Thyroid gland (tissue), 4 donors: Measurements from ENCODE around the gene GEN1. TPM values are rescaled to one million over a fixed set of nuclear protein-coding genes. Genes with fewer than 3 reads are reported as not detected.

ENCODE experiments used
- DNase-seq, 2 donors: peaks; one replicate each; pipeline ENCODE4 v3.0.0-alpha.2; 2019
- H3K27ac ChIP-seq, 3 donors: fragments of 200-600 bp; sonication (generic); 1 replicate in 2 of 3; 2 replicates in 1 of 3; pipeline ENCODE4 v1.5.1; 2016 to 2019; ENCODE audit warnings: mild to moderate bottlenecking in 1 of 3, moderate library complexity in 1 of 3
- H3K27me3 ChIP-seq: fragments of 200-600 bp; sonication (generic); one replicate; pipeline ENCODE4 v1.5.1; 2019
- H3K36me3 ChIP-seq, 2 donors: fragments of 200-600 bp; sonication (generic); one replicate each; pipeline ENCODE4 v1.5.1; 2016 to 2019
- H3K4me1 ChIP-seq, 2 donors: fragments of 200-600 bp; sonication (generic); one replicate each; pipeline ENCODE4 v1.5.1; 2017 to 2019
- H3K4me3 ChIP-seq, 3 donors: fragments of 200-600 bp; sonication (generic); replicated peaks in 1 of 3; 1 replicate in 2 of 3; 2 replicates in 1 of 3; pipeline ENCODE4 v1.5.1; 2016; ENCODE audit warnings: mild to moderate bottlenecking in 1 of 3
- H3K9me3 ChIP-seq: fragments of 200-600 bp; sonication (generic); one replicate; pipeline ENCODE4 v1.5.1; 2017
- POLR2A ChIP-seq, 2 donors: fragments of 450-650 bp; IDR thresholded peaks; one replicate each; pipeline ENCODE4 v1.6.1; 2017; ENCODE audit warnings: antibody characterized with exemption in 2 of 2, mild to moderate bottlenecking in 2 of 2, moderate library complexity in 1 of 2
- WGBS, 2 donors: methylation state at CpG; one replicate each; pipeline ENCODE4 v1.1.5; 2017; 5-methylcytosine and 5-hydroxymethylcytosine counted together
- intact Hi-C: fragments of 100-400 bp; cut with DNase I; formaldehyde crosslinking; loops from one replicate; pipeline ENCODE4 v1.15.1; 2023
- total RNA-seq, 4 donors: library from RNA; depleted of rRNA; stranded (reverse); fragments of >200 nt; gene quantifications; one replicate each; pipeline ENCODE4 v1.2.3, GENCODE V29; 2016
- TF ChIP-seq, protein P1 (sequence below), 6 experiments: fragments of 200-600 bp in 3 of 6; fragments of 450-650 bp in 3 of 6; sonication (generic) in 3 of 6; IDR thresholded peaks; one replicate each; pipeline ENCODE4 v1.5.1; 2016 to 2019; ENCODE audit warnings: antibody characterized with exemption in 6 of 6, mild to moderate bottlenecking in 2 of 6, inconsistent platforms in 1 of 6, moderate library complexity in 1 of 6

Gene GEN1
- total RNA-seq, 4 donors from 2014 or later = 4.4 to 15.9 (median 9.8) TPM

DNA sequence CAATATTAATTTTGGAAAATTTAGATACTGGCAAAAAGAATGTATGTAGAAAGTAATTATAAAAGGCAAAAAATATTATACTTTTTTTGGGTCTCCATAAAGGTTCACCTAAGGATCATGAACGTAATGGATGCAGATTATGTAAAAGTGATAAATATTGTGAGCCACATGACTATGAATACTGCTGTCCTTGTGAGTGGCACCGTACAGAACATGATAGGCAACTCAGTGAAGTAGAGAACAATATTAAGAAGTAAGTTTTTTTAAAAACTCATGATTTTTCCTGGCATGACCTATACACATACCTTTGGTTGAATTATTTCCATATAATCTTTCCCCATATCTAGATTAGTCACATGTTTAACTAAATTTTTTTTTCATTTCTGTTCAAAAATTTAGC, 18.6 kb downstream of the GEN1 start:
- no peak for DNase-seq
- no peaks in the 10 kb centered on the region for H3K9me3 ChIP-seq
- no peaks in the 10 kb centered on the region for H3K27me3 ChIP-seq
- intact Hi-C loops = no loop called here
- H3K27ac ChIP-seq = no peak overlapping the region
- TF ChIP-seq, protein P1, sequence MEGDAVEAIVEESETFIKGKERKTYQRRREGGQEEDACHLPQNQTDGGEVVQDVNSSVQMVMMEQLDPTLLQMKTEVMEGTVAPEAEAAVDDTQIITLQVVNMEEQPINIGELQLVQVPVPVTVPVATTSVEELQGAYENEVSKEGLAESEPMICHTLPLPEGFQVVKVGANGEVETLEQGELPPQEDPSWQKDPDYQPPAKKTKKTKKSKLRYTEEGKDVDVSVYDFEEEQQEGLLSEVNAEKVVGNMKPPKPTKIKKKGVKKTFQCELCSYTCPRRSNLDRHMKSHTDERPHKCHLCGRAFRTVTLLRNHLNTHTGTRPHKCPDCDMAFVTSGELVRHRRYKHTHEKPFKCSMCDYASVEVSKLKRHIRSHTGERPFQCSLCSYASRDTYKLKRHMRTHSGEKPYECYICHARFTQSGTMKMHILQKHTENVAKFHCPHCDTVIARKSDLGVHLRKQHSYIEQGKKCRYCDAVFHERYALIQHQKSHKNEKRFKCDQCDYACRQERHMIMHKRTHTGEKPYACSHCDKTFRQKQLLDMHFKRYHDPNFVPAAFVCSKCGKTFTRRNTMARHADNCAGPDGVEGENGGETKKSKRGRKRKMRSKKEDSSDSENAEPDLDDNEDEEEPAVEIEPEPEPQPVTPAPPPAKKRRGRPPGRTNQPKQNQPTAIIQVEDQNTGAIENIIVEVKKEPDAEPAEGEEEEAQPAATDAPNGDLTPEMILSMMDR (IDR thresholded peaks at IDR 0.05) = no peak
- TF ChIP-seq POLR2A (IDR thresholded peaks at IDR 0.05) = no peak
- 92 to 93% methylated on average over 2 of the region's 2 CpGs for WGBS, 2 donors
- no peaks in the 10 kb centered on the region for H3K4me1 ChIP-seq
- peaks cover 0 to 2% of the 10 kb centered on the region in 2 donors for H3K36me3 ChIP-seq
- no peak overlapping the region for H3K4me3 ChIP-seq

DNA sequence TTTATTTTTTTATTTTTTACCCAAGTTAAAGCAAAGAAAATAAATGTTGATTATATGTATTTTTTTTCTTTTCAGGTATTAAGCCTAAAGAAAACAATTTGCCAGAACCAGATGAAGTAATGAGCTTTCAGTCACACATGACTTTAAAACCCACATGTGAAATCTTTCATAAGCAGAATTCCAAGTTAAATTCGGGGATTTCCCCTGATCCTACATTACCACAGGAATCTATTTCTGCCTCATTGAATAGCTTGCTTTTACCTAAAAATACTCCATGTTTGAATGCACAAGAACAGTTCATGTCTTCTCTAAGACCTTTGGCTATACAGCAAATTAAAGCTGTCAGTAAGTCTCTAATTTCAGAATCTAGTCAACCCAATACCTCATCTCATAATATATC, 26.6 kb downstream of the GEN1 start:
- H3K9me3 ChIP-seq = no peaks in the 10 kb centered on the region
- no peaks in the 10 kb centered on the region for H3K36me3 ChIP-seq
- intact Hi-C loops = no loop called here
- H3K27me3 ChIP-seq = no peaks in the 10 kb centered on the region
- 88% methylated on average over 1 of the region's 1 CpG for WGBS, 2 donors
- no peak overlapping the region for H3K27ac ChIP-seq
- H3K4me3 ChIP-seq = no peak overlapping the region
- DNase-seq = no peak
- no peak for TF ChIP-seq POLR2A (IDR thresholded peaks at IDR 0.05)
- TF ChIP-seq, protein P1 (IDR thresholded peaks at IDR 0.05) = no peak
- H3K4me1 ChIP-seq = no peaks in the 10 kb centered on the region

DNA sequence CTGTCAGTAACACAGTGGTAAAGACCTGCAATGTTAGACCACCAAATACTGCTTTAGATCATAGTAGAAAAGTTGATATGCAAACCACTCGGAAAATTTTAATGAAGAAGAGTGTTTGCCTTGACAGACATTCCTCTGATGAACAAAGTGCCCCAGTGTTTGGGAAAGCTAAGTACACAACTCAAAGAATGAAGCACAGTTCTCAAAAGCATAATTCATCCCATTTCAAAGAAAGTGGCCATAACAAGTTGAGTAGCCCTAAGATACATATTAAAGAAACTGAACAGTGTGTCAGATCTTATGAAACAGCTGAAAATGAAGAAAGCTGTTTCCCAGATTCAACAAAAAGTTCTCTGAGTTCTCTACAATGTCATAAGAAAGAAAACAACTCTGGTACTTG, 27.5 kb downstream of the GEN1 start:
- Histone ChIP-seq H3K36me3 (no peaks in the 10 kb centered on the region), H3K27me3 (no peaks in the 10 kb centered on the region), H3K27ac (no peak overlapping the region), H3K9me3 (no peaks in the 10 kb centered on the region), H3K4me1 (no peaks in the 10 kb centered on the region), H3K4me3 (no peak overlapping the region)
- intact Hi-C loops = no loop called here
- no peak for DNase-seq
- WGBS, 2 donors = 52 to 78% methylated on average over 1 of the region's 1 CpG
- TF ChIP-seq POLR2A (IDR thresholded peaks at IDR 0.05) = no peak
- TF ChIP-seq, protein P1 (IDR thresholded peaks at IDR 0.05) = no peak

DNA sequence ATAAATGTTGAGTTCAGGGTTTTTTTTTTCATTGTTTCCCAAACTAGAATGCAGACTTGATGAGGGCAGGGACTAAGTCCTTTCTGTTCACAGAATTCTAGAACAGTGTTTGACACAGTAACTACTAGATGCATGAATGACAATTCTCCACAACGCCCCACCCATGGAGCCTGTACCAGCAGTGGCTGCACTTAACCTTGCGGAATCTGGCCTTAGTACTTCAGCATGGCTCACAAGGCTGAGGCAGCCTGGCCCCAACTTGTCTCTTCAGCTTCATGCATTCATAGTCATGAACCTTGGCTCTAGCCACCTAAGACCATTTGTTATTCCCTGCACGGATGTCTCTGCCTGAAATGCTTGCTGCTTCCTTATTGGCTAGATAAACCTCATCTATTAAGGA, 32.8 kb downstream of the GEN1 start:
- intact Hi-C loops = no loop called here
- Histone ChIP-seq H3K4me3 (no peak overlapping the region), H3K27me3 (no peaks in the 10 kb centered on the region), H3K36me3 (no peaks in the 10 kb centered on the region), H3K4me1 (no peaks in the 10 kb centered on the region), H3K9me3 (no peaks in the 10 kb centered on the region), H3K27ac (no peak overlapping the region)
- no peak for DNase-seq
- WGBS, 2 donors = 84 to 86% methylated on average over 3 of the region's 3 CpGs
- TF ChIP-seq POLR2A (IDR thresholded peaks at IDR 0.05) = no peak
- TF ChIP-seq, protein P1 (IDR thresholded peaks at IDR 0.05) = no peak

DNA sequence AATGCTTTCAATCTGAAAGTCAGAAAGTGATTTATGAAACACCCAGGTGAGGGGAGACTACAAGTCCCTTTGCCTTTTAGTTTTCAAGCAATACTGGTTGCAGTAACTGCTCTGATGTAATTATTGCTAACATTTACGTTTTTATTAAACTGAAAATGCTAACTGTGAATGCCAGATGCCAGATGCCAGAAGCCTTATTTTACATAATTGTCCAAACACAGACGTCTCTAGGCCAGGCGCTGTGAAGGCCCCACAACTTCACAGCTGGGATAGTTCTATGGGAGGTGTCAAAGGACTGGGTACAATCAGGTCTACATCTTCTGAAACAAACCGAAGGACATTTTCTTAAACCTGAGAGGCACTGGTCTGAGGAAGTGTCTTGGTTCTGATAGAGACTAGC, 34.8 kb downstream of the GEN1 start:
- TF ChIP-seq POLR2A (IDR thresholded peaks at IDR 0.05) = no peak
- TF ChIP-seq, protein P1 (IDR thresholded peaks at IDR 0.05) = no peak
- no peak overlapping the region for H3K27ac ChIP-seq
- no peaks in the 10 kb centered on the region for H3K9me3 ChIP-seq
- H3K27me3 ChIP-seq = no peaks in the 10 kb centered on the region
- no peaks in the 10 kb centered on the region for H3K4me1 ChIP-seq
- no peaks in the 10 kb centered on the region for H3K36me3 ChIP-seq
- WGBS, 2 donors = 80 to 86% methylated on average over 4 of the region's 4 CpGs
- no peak overlapping the region for H3K4me3 ChIP-seq
- intact Hi-C loops = no loop called here
- DNase-seq = no peak
